Measurements from ENCODE around the gene ELFN2.

ELFN2 gene

DNA sequence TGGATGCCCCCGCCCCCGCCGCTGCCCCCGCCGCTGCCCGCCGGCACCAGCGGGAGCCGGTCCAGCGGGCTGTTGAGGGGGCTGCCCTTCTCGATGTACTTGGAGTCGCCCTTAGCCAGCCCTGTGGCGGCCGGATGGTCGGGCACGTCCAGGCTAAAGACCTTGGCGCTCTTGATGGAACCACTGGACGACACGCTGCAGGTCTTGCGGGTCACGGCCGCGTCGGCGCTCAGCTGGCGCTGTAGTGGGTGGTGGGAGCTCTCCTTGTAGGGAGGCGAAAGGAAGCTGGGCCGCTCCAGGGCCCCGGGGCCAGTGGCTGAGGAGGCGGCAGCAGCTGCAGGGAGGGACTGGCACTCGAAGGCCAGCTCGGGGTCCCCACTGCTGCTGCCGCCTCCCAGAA is 53.8 kb downstream of the ELFN2 start:
- no peak overlapping the region for H3K27ac ChIP-seq
- no peak for TF ChIP-seq ZFX (IDR thresholded peaks at IDR 0.05; ENCODE audit: borderline replicate concordance)
- no peak for TF ChIP-seq CTCF (IDR thresholded peaks at IDR 0.05)

DNA sequence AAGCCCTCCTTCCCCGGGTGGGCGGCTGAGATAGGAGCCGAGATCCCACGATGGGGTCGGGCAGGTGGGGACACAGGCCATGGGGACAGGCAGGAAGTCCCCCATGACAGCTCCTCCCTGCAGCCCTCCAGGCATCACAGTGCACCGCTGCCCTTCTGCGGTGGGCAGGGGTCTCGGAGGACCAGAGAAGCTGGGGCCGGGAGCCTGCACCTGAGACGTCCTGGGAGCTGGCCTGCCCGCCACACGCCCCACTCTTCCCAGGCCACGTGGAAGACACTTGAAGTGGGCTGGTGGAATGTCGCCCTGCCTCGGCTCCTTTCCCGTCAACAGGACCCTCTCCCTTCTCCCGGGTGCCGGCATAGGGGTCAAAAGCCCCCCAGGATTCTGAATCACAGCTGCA is 55.4 kb downstream of the ELFN2 start:
- H3K27ac ChIP-seq, result no peak overlapping the region
- TF ChIP-seq CTCF (IDR thresholded peaks at IDR 0.05), result no peak
- no peak for TF ChIP-seq ZFX (IDR thresholded peaks at IDR 0.05; ENCODE audit: borderline replicate concordance)

GRCh38 chr22:37371491-37371890 is 55.8 kb downstream of the ELFN2 start:
- TF ChIP-seq CTCF (IDR thresholded peaks at IDR 0.05) (no peak), ZFX (IDR thresholded peaks at IDR 0.05; ENCODE audit: borderline replicate concordance) (no peak)
- H3K27ac ChIP-seq, result no peak overlapping the region

GRCh38 chr22:37370306-37370979 is 56.8 kb downstream of the ELFN2 start:
- no peak overlapping the region for H3K27ac ChIP-seq
- TF ChIP-seq CTCF (IDR thresholded peaks at IDR 0.05), result no peak
- no peak for TF ChIP-seq ZFX (IDR thresholded peaks at IDR 0.05; ENCODE audit: borderline replicate concordance)

DNA sequence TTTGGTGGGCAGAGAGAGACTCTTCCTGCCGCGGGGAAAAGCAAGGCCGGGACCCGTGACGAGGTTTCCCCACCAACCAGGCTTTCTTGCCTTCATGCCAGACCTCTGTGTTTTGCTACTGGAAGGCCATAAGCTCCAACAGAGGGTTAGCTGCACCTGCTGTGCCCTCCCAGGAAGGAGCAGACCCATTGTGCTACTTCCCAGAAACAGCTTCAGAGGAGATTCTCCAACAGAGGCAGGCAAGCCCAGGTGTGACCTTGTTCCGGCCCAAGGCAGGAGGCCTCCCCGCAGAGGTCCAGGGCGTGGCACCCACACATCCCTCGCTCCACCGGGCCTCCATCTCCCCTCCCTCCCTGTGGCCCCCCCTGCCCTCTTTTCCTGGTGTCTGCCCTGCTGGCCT is 57.8 kb downstream of the ELFN2 start:
- TF ChIP-seq ZFX (IDR thresholded peaks at IDR 0.05; ENCODE audit: borderline replicate concordance), result no peak
- TF ChIP-seq CTCF (IDR thresholded peaks at IDR 0.05), result no peak
- H3K27ac ChIP-seq, result no peak overlapping the region

DNA sequence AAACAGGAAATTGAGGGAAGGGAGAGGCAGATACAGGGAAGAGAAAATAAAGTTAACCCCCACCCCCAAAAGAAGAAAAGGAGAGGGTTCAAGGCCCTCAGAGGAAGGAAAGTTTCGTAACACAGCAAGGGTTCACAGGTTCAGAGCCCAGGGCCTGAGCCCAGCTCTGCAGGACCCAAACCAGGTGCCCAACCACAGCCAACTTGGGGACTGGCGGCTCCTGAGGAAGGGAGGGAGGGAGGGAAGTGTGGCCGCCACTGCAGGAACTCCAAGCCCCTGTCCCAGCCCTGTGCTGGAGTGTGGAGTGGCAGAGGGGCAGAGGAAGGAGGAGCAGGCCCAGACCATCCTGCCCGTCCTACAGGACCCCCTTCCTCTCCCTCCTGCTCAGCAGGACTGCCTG is 59.2 kb downstream of the ELFN2 start:
- no peak for TF ChIP-seq ZFX (IDR thresholded peaks at IDR 0.05; ENCODE audit: borderline replicate concordance)
- no peak for TF ChIP-seq CTCF (IDR thresholded peaks at IDR 0.05)
- H3K27ac ChIP-seq, result no peak overlapping the region

- no peak overlapping the region for H3K27ac ChIP-seq
- TF ChIP-seq CTCF (IDR thresholded peaks at IDR 0.05) (no peak), ZFX (IDR thresholded peaks at IDR 0.05; ENCODE audit: borderline replicate concordance) (no peak)
Observed at GRCh38 chr22:37366601-37367000, 60.7 kb downstream of the ELFN2 start.
